H1 (cell line): ENCODE measurements around the gene ARL8A. TPM values are rescaled to one million over a fixed set of nuclear protein-coding genes. Genes with fewer than 3 reads are reported as not detected.

ENCODE experiments used
- CTCF ChIA-PET: fragments of 300-600 bp; sonication (Branson Sonifier 250); formaldehyde crosslinking; loops from one replicate; lab custom pipeline; 2021; ENCODE audit not compliant: partially characterized antibody; lab: Charles Lee
- POLR2A ChIA-PET: fragments of 300-600 bp; sonication (Branson Sonifier 250); formaldehyde crosslinking; loops from one replicate; lab custom pipeline; 2021; ENCODE audit warnings: inconsistent platforms; ENCODE audit not compliant: partially characterized antibody; lab: Charles Lee
- DNase-seq, 2 experiments: peaks; one replicate each; pipeline versions ENCODE4 v3.0.0 to v3.0.0-alpha.2; 2010 to 2022; ENCODE audit warnings: low spot score in 2 of 2, low read depth in 1 of 2, mixed read lengths in 1 of 2
- FAIRE-seq: peaks from 2 replicates; lab custom pipeline; 2011; peaks lifted over from hg19 to GRCh38; lab: Jason Lieb, UNC
- H2AFZ ChIP-seq: 2 replicates; pipeline ENCODE4 v1.8.1; 2012; ENCODE audit warnings: low read length, inconsistent platforms
- H2AK5ac ChIP-seq: 2 replicates; pipeline ENCODE4 v1.6.1; 2013; ENCODE audit warnings: low read depth, low read length
- H2BK120ac ChIP-seq: replicated peaks from 2 replicates; pipeline ENCODE3; 2013; ENCODE audit warnings: low read depth, low read length, inconsistent platforms
- H2BK12ac ChIP-seq: 2 replicates; pipeline ENCODE4 v1.6.1; 2013; ENCODE audit warnings: low read depth, low read length
- H2BK15ac ChIP-seq: 2 replicates; pipeline ENCODE4 v1.6.1; 2013; ENCODE audit warnings: low read length
- H2BK20ac ChIP-seq: 2 replicates; pipeline ENCODE4 v1.6.1; 2013; ENCODE audit warnings: low read length
- H2BK5ac ChIP-seq: 2 replicates; pipeline ENCODE4 v1.6.1; 2013; ENCODE audit warnings: low read depth, low read length
- H3K14ac ChIP-seq: 2 replicates; pipeline ENCODE4 v1.6.1; 2013; ENCODE audit warnings: inconsistent platforms; ENCODE audit not compliant: insufficient read length
- H3K18ac ChIP-seq: 2 replicates; pipeline ENCODE4 v1.6.1; 2013; ENCODE audit warnings: low read length; ENCODE audit errors: extremely low read depth
- H3K23ac ChIP-seq: 2 replicates; pipeline ENCODE4 v1.6.1; 2013; ENCODE audit warnings: inconsistent platforms; ENCODE audit not compliant: insufficient read length
- H3K23me2 ChIP-seq: 2 replicates; pipeline ENCODE4 v1.6.1; 2013; ENCODE audit warnings: low read depth, low read length
- H3K27ac ChIP-seq: 2 replicates; pipeline ENCODE4 v1.6.1; 2011; ENCODE audit warnings: low read depth, low read length, inconsistent platforms
- H3K27me3 ChIP-seq, 4 experiments: replicated peaks in 1 of 4; 1 replicate in 1 of 4; 2 replicates in 3 of 4; pipeline versions ENCODE4 v1.6.1 to v1.8.1; 2011 to 2013; ENCODE audit warnings: low read length in 3 of 4, mild to moderate bottlenecking in 3 of 4, inconsistent platforms in 2 of 4, mixed read lengths in 2 of 4, moderate library complexity in 1 of 4; ENCODE audit not compliant: control insufficient read depth in 3 of 4, insufficient read depth in 3 of 4; ENCODE audit errors: extremely low read depth in 1 of 4
- H3K36me3 ChIP-seq, 4 experiments: 2 replicates each; pipeline versions ENCODE4 v1.6.1 to v1.8.1; 2011 to 2013; ENCODE audit warnings: mild to moderate bottlenecking in 4 of 4, low read length in 3 of 4, moderate library complexity in 2 of 4, control low read depth in 1 of 4, inconsistent platforms in 1 of 4; ENCODE audit not compliant: insufficient read depth in 4 of 4, control insufficient read depth in 2 of 4
- H3K4ac ChIP-seq: replicated peaks from 2 replicates; pipeline ENCODE3; 2013; ENCODE audit warnings: low read length, low read depth, mixed read lengths, inconsistent platforms; ENCODE audit not compliant: insufficient read length
- H3K4me1 ChIP-seq, 4 experiments: replicated peaks in 1 of 4; 1 replicate in 1 of 4; 2 replicates in 3 of 4; pipeline versions ENCODE4 v1.6.1 to v1.8.1; 2011 to 2013; ENCODE audit warnings: low read length in 3 of 4, inconsistent platforms in 2 of 4, mixed read lengths in 1 of 4; ENCODE audit not compliant: insufficient read depth in 4 of 4, control insufficient read depth in 3 of 4
- H3K4me2 ChIP-seq, 2 experiments: 2 replicates each; pipeline versions ENCODE4 v1.6.1 to v1.8.1; 2011 to 2013; ENCODE audit warnings: low read depth in 2 of 2, low read length in 2 of 2, control low read depth in 1 of 2, inconsistent platforms in 1 of 2, mild to moderate bottlenecking in 1 of 2; ENCODE audit not compliant: insufficient read depth in 1 of 2
- H3K4me3 ChIP-seq, 4 experiments: fragments of 200-600, 300-600 bp in 1 of 4; sonication (generic), shearing (Covaris generic), sonication (Bioruptor Twin) in 1 of 4; 2 replicates each; pipeline versions ENCODE4 v1.5.1 to v1.8.1; 2011 to 2016; ENCODE audit warnings: low read length in 4 of 4, low read depth in 3 of 4, control low read depth in 2 of 4, inconsistent platforms in 2 of 4, mild to moderate bottlenecking in 2 of 4, mixed read lengths in 1 of 4, moderate library complexity in 1 of 4; ENCODE audit not compliant: insufficient read depth in 2 of 4; ENCODE audit errors: extremely low read depth in 1 of 4
- H3K56ac ChIP-seq: replicated peaks from 2 replicates; pipeline ENCODE3; 2013; ENCODE audit warnings: low read depth, mild to moderate bottlenecking, mixed read lengths, low read length, inconsistent platforms; ENCODE audit not compliant: insufficient read length
- H3K79me1 ChIP-seq: 2 replicates; pipeline ENCODE4 v1.6.1; 2013; ENCODE audit warnings: low read depth, low read length, control low read depth
- H3K79me2 ChIP-seq, 2 experiments: 2 replicates each; pipeline versions ENCODE4 v1.6.1 to v1.8.1; 2012 to 2013; ENCODE audit warnings: low read length in 2 of 2, mild to moderate bottlenecking in 2 of 2, inconsistent platforms in 1 of 2; ENCODE audit not compliant: insufficient read depth in 2 of 2, control insufficient read depth in 1 of 2
- H3K9ac ChIP-seq, 4 experiments: replicated peaks in 1 of 4; 1 replicate in 1 of 4; 2 replicates in 3 of 4; pipeline versions ENCODE4 v1.6.1 to v1.8.1; 2011 to 2013; ENCODE audit warnings: low read depth in 3 of 4, low read length in 3 of 4, control low read depth in 2 of 4, mild to moderate bottlenecking in 2 of 4, moderate library complexity in 2 of 4, inconsistent platforms in 1 of 4; ENCODE audit errors: extremely low read depth in 1 of 4
- H3K9me3 ChIP-seq, 2 experiments: 2 replicates each; pipeline versions ENCODE4 v1.6.1 to v1.8.1; 2012 to 2013; ENCODE audit warnings: mild to moderate bottlenecking in 2 of 2, moderate library complexity in 2 of 2, control low read depth in 1 of 2, inconsistent platforms in 1 of 2, low read depth in 1 of 2, low read length in 1 of 2, mixed read lengths in 1 of 2; ENCODE audit not compliant: insufficient read depth in 2 of 2
- H4K20me1 ChIP-seq, 2 experiments: replicated peaks in 1 of 2; 2 replicates each; pipeline versions ENCODE3 to v1.8.1; 2011 to 2013; ENCODE audit warnings: inconsistent platforms in 2 of 2, low read length in 2 of 2, mild to moderate bottlenecking in 1 of 2; ENCODE audit not compliant: insufficient read depth in 2 of 2, control insufficient read depth in 1 of 2
- H4K5ac ChIP-seq: 2 replicates; pipeline ENCODE4 v1.6.1; 2013; ENCODE audit warnings: low read length, low read depth, mixed read lengths, inconsistent platforms; ENCODE audit not compliant: insufficient read length
- H4K8ac ChIP-seq: 2 replicates; pipeline ENCODE4 v1.8.0; 2013; ENCODE audit warnings: mild to moderate bottlenecking, moderate library complexity, low read length, inconsistent platforms; ENCODE audit not compliant: insufficient read depth; ENCODE audit errors: extremely low read depth
- H4K91ac ChIP-seq: replicated peaks from 2 replicates; pipeline ENCODE3; 2013; ENCODE audit warnings: low read length, mixed read lengths, inconsistent platforms; ENCODE audit not compliant: insufficient read length
- BRCA1 ChIP-seq: IDR thresholded peaks from 2 replicates; pipeline ENCODE4 v1.6.1; 2012; ENCODE audit warnings: low read depth, low read length, improper control_type of control experiment
- EGR1 ChIP-seq: IDR thresholded peaks from 2 replicates; pipeline ENCODE4 v1.6.1; 2011; ENCODE audit warnings: low read depth, low read length, borderline replicate concordance
- KDM5A ChIP-seq: fragments of 200-600 bp; IDR thresholded peaks from 2 replicates; pipeline ENCODE4 v1.7.1; 2012; ENCODE audit warnings: mild to moderate bottlenecking, low read length, inconsistent platforms, mixed read lengths
- NRF1 ChIP-seq: IDR thresholded peaks from 2 replicates; pipeline ENCODE4 v1.6.1; 2011; ENCODE audit warnings: mild to moderate bottlenecking, low read depth, low read length, improper control_type of control experiment
- RBBP5 ChIP-seq: IDR thresholded peaks from 2 replicates; pipeline ENCODE4 v1.7.1; 2012; ENCODE audit warnings: low read depth, mild to moderate bottlenecking, inconsistent platforms, low read length, moderate library complexity, borderline replicate concordance
- SP2 ChIP-seq: IDR thresholded peaks from 2 replicates; pipeline ENCODE4 v1.6.1; 2012; ENCODE audit warnings: mild to moderate bottlenecking, low read length, inconsistent platforms
- SRF ChIP-seq: IDR thresholded peaks from 2 replicates; pipeline ENCODE4 v1.6.1; 2011; ENCODE audit warnings: mild to moderate bottlenecking, low read depth, low read length, moderate library complexity
- TBP ChIP-seq: IDR thresholded peaks from 2 replicates; pipeline ENCODE4 v1.6.1; 2011; ENCODE audit warnings: low read depth, low read length, improper control_type of control experiment
- ZNF274 ChIP-seq: IDR thresholded peaks from 2 replicates; pipeline ENCODE4 v1.7.0; 2012; ENCODE audit warnings: low read length, borderline replicate concordance; ENCODE audit errors: extremely low read depth
- WGBS, 2 experiments: shearing (Covaris generic) in 1 of 2; methylation state at CpG; one replicate each; pipeline versions ENCODE4 v1.1.6 to v1.1.7; 2013 to 2015; ENCODE audit warnings: low lambda C conversion rate in 2 of 2, mixed read lengths in 2 of 2, inconsistent platforms in 1 of 2, low coverage in 1 of 2, missing lambda C conversion rate in 1 of 2; ENCODE audit not compliant: insufficient replicate concordance in 2 of 2, insufficient coverage in 1 of 2, insufficient read length in 1 of 2; ENCODE audit errors: extremely low coverage in 1 of 2, missing lambda C conversion rate in 1 of 2; 5-methylcytosine and 5-hydroxymethylcytosine counted together
- polyA plus RNA-seq, 7 experiments: library from polyadenylated mRNA; depleted of rRNA in 3 of 7; stranded (reverse) in 5 of 7; unstranded in 2 of 7; fragments of >200 nt in 5 of 7; fragments of 200-250 nt in 2 of 7; gene quantifications; 1 replicate in 5 of 7; 2 replicates in 1 of 7; 4 replicates in 1 of 7; pipeline versions ENCODE4 v1.2.1 to v1.2.3, GENCODE V29; 2011 to 2013; ENCODE audit warnings: missing spikeins in 2 of 7, mixed read lengths in 2 of 7
- total RNA-seq: library from RNA; stranded (reverse); fragmentation: NEBNext Ultra II Directional; extraction: Animal tissue kit (Norgen Biotek cat#: 25700); gene quantifications from 2 replicates; pipeline ENCODE4 v1.2.1, GENCODE V29; 2021

The ARL8A gene
- total and polyA plus RNA-seq, 2 of the 8 experiments (the other 6 are each of a cell fraction or from before 2014, with no cell fraction given), result 40.3 to 58.7 TPM

DNA sequence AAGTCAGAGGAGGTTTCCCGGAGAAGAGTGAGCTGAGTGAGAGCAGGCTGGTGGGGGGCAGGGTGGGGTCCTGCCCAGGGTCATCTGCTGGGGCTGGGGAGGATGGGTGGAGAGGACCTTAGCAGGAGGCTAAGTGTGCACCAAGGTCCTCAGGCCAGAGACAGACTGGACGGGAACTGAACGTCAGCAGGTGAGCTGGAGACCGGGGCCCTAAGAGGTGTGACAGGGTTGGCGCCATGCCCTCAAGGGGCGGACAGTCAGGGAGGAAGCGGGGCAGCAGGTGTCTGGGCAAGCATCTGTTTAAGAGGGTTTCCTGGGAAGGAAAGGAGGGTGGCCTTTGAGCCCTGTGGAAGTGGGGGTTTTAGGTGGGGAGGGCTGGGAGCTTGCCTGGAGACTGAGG lies 29.5 kb upstream of the ARL8A start:
- Histone ChIP-seq H3K4me1 (no peaks in the 10 kb centered on the region; a peak in 1 of 7 replicates), H4K8ac (no peak overlapping the region; the same call in 1 of the 2 replicates), H4K5ac (no peak overlapping the region), H3K4ac (no peak overlapping the region), H3K18ac (no peak overlapping the region), H3K27me3 (no peaks in the 10 kb centered on the region), H2AFZ (no peak overlapping the region), H3K23ac (no peak overlapping the region), H2BK12ac (no peak overlapping the region), H3K27ac (no peak overlapping the region), H3K79me1 (no peaks in the 10 kb centered on the region), H3K23me2 (no peaks in the 10 kb centered on the region), H2AK5ac (no peak overlapping the region), H2BK15ac (no peak overlapping the region), H3K79me2 (no peaks in the 10 kb centered on the region), H3K9me3 (no peaks in the 10 kb centered on the region), H3K36me3 (no peaks in the 10 kb centered on the region), H4K91ac (no peak overlapping the region), H3K4me3 (no peak overlapping the region), H3K4me2 (no peak overlapping the region), H4K20me1 (peaks cover 0 to 2% of the 10 kb centered on the region in 2 experiments), H2BK120ac (no peak overlapping the region), H2BK20ac (no peak overlapping the region), H3K9ac (no peak overlapping the region), H3K56ac (no peak overlapping the region), H2BK5ac (no peak overlapping the region), H3K14ac (no peak overlapping the region)
- no peak for DNase-seq
- ChIA-PET CTCF (interaction anchor here (0.6 to 5.2 kb wide), 8 partner anchors 11 to 124 kb away, joined by 3 to 74 read pairs (median 6); partner anchors contain the start of gene LGR6), POLR2A (interaction anchor here (0.8 to 1.2 kb wide), 3 partner anchors 14 to 192 kb away, joined by 3 read pairs; no protein-coding TSS in a partner anchor)
- WGBS, 2 experiments, result 86% methylated on average over 7 of the region's 7 CpGs; no CpG with 5 or more reads in 1 of the 2 experiments
- FAIRE-seq, result no peak
- TF ChIP-seq EGR1 (no peak), RBBP5 (no peak), TBP (no peak), ZNF274 (no peak), SP2 (no peak), NRF1 (no peak), KDM5A (no peak), BRCA1 (no peak), SRF (no peak)
